ENCODE data around the gene VPS35. TPM values are rescaled to one million over a fixed set of nuclear protein-coding genes. Genes with fewer than 3 reads are reported as not detected.
A peak's percentile ranks its signal among the peaks of the same experiment; 100 is the strongest.

Gene VPS35
- total RNA-seq, 6 experiments from 2014 or later, result 86.6 to 113 (median 100) TPM

- no peak overlapping the region for H3K4me3 Mint-ChIP-seq
- TF ChIP-seq, protein P1, sequence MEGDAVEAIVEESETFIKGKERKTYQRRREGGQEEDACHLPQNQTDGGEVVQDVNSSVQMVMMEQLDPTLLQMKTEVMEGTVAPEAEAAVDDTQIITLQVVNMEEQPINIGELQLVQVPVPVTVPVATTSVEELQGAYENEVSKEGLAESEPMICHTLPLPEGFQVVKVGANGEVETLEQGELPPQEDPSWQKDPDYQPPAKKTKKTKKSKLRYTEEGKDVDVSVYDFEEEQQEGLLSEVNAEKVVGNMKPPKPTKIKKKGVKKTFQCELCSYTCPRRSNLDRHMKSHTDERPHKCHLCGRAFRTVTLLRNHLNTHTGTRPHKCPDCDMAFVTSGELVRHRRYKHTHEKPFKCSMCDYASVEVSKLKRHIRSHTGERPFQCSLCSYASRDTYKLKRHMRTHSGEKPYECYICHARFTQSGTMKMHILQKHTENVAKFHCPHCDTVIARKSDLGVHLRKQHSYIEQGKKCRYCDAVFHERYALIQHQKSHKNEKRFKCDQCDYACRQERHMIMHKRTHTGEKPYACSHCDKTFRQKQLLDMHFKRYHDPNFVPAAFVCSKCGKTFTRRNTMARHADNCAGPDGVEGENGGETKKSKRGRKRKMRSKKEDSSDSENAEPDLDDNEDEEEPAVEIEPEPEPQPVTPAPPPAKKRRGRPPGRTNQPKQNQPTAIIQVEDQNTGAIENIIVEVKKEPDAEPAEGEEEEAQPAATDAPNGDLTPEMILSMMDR (IDR thresholded peaks at IDR 0.05), result no peak
- H3K36me3 Mint-ChIP-seq (ENCODE audit: low read depth), result peaks cover 4% of the 10 kb centered on the region; the same call in 1 of the 2 replicates
- H3K4me1 Mint-ChIP-seq (ENCODE audit: low read depth), result 0 out of 2 replicates have a peak, but pooled peaks cover 6% of the 10 kb centered on the region
- H3K27ac Mint-ChIP-seq, result no peak overlapping the region
- no peaks in the 10 kb centered on the region; the same call in 1 of the 2 replicates for H3K27me3 Mint-ChIP-seq (ENCODE audit: insufficient read depth)
- no peaks in the 10 kb centered on the region for H3K9me3 Mint-ChIP-seq
- no peak for DNase-seq
Measured at GRCh38 chr16:46612121-46612520, 76.9 kb downstream of the VPS35 start.

GRCh38 chr16:46607529-46607928 lies 81.4 kb downstream of the VPS35 start:
- TF ChIP-seq, protein P1 (IDR thresholded peaks at IDR 0.05), result peak; percentile 79
- Mint-ChIP-seq H3K27me3 (ENCODE audit: insufficient read depth) (no peaks in the 10 kb centered on the region; the same call in 1 of the 2 replicates), H3K36me3 (ENCODE audit: low read depth) (peaks cover 17% of the 10 kb centered on the region; the same call in 1 of the 2 replicates), H3K4me1 (ENCODE audit: low read depth) (0 out of 2 replicates have a peak, but pooled peaks cover 6% of the 10 kb centered on the region), H3K27ac (no peak overlapping the region), H3K4me3 (no peak overlapping the region), H3K9me3 (no peaks in the 10 kb centered on the region)
- peak; percentile 69 for DNase-seq

DNA sequence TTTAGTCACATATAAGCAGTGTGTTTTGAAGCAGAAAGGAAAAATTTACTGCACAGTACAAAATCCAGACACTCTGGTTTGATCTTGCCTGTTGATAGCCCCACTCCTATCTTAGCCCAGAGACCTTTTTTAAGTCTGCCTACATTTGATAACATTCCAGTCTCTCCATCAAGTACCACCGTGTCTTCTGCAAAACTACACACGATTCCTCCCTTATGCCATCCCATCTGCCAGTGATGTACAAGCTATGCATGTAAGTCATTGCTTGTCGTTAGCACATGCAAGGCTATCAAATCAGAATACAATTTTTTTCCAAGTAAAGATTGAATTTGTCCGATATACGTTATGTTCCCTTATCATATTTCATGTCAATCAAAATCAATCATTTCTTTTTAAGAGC lies 82.7 kb downstream of the VPS35 start:
- 0 out of 2 replicates have a peak, but pooled peaks cover 6% of the 10 kb centered on the region for H3K4me1 Mint-ChIP-seq (ENCODE audit: low read depth)
- peaks cover 22% of the 10 kb centered on the region; the same call in 1 of the 2 replicates for H3K36me3 Mint-ChIP-seq (ENCODE audit: low read depth)
- no peak overlapping the region for H3K27ac Mint-ChIP-seq
- H3K4me3 Mint-ChIP-seq, result no peak overlapping the region
- no peak for DNase-seq
- no peaks in the 10 kb centered on the region; the same call in 1 of the 2 replicates for H3K27me3 Mint-ChIP-seq (ENCODE audit: insufficient read depth)
- TF ChIP-seq, protein P1 (IDR thresholded peaks at IDR 0.05), result no peak
- no peaks in the 10 kb centered on the region for H3K9me3 Mint-ChIP-seq

Other genes with a start within 250 kb of the VPS35 start
- 10 to 100 TPM; 20.8 to 50.5 (median 49.1) TPM for gene SHCBP1, start 67.8 kb downstream of the VPS35 start, total RNA-seq (2021; fragmentation: NEBNext Ultra II Directional; extraction: Animal tissue kit (Norgen Biotek cat#: 25700))
- gene ORC6, start 481 bp upstream of the VPS35 start, total RNA-seq (2021; fragmentation: NEBNext Ultra II Directional; extraction: Animal tissue kit (Norgen Biotek cat#: 25700)), result 10 to 100 TPM; 10.1 to 22.7 (median 14.8) TPM
- gene MYLK3, start 59.2 kb upstream of the VPS35 start, total RNA-seq (2021; fragmentation: NEBNext Ultra II Directional; extraction: Animal tissue kit (Norgen Biotek cat#: 25700)), result under 1 TPM in 5 of 6 experiments, not detected in 1; 0.02 to 0.35 (median 0.19) TPM
- gene C16orf87, start 142.0 kb upstream of the VPS35 start, total RNA-seq (2021; fragmentation: NEBNext Ultra II Directional; extraction: Animal tissue kit (Norgen Biotek cat#: 25700)), result 10 to 100 TPM; 14.6 to 17.5 (median 15.4) TPM
- gene GPT2, start 195.2 kb upstream of the VPS35 start, total RNA-seq (2021; fragmentation: NEBNext Ultra II Directional; extraction: Animal tissue kit (Norgen Biotek cat#: 25700)), result 10 to 100 TPM; 11.5 to 17.4 (median 14.0) TPM

Data from HFFc6 (cell line).